Peyer's patch (tissue), 4 donors: ENCODE measurements around the gene IVD. TPM values are rescaled to one million over a fixed set of nuclear protein-coding genes. Genes with fewer than 3 reads are reported as not detected.

ENCODE experiments used
- DNase-seq, 3 donors: peaks; one replicate each; pipeline ENCODE4 v3.0.0-alpha.2; 2017 to 2019
- H3K27ac ChIP-seq, 4 donors: fragments of 200-600 bp; sonication (generic); one replicate each; pipeline ENCODE4 v1.5.1; 2016 to 2019
- H3K27me3 ChIP-seq, 2 donors: fragments of 200-600 bp; sonication (generic); one replicate each; pipeline ENCODE4 v1.5.1; 2019
- H3K36me3 ChIP-seq, 3 donors: fragments of 200-600 bp; sonication (generic); one replicate each; pipeline ENCODE4 v1.5.1; 2016 to 2019
- H3K4me1 ChIP-seq, 4 donors: fragments of 200-600 bp; sonication (generic); one replicate each; pipeline ENCODE4 v1.5.1; 2016 to 2019
- H3K4me3 ChIP-seq, 4 donors: fragments of 200-600 bp; sonication (generic); 1 replicate in 3 of 4; 2 replicates in 1 of 4; pipeline ENCODE4 v1.5.1; 2016 to 2019; ENCODE audit warnings: mild to moderate bottlenecking in 1 of 4
- H3K9me3 ChIP-seq, 4 donors: fragments of 200-600 bp; sonication (generic); one replicate each; pipeline ENCODE4 v1.5.1; 2016 to 2019; ENCODE audit warnings: mild to moderate bottlenecking in 1 of 4
- POLR2A ChIP-seq, 2 donors: fragments of 450-650 bp; IDR thresholded peaks; one replicate each; pipeline ENCODE4 v1.5.1; 2017; ENCODE audit warnings: antibody characterized with exemption in 2 of 2, mild to moderate bottlenecking in 2 of 2, moderate library complexity in 2 of 2
- total RNA-seq, 4 donors: library from RNA; depleted of rRNA; stranded (reverse); fragments of >200 nt; gene quantifications; one replicate each; pipeline ENCODE4 v1.1.0, GENCODE V29; 2016
- TF ChIP-seq, protein P1 (sequence below), 6 experiments: fragments of 450-650 bp in 4 of 6; fragments of 200-600 bp in 2 of 6; sonication (generic) in 1 of 6; IDR thresholded peaks; one replicate each; pipeline ENCODE4 v1.5.1; 2017 to 2019; ENCODE audit warnings: antibody characterized with exemption in 6 of 6, mild to moderate bottlenecking in 3 of 6, moderate library complexity in 1 of 6

IVD gene
- total RNA-seq, 4 donors from 2014 or later, result 42.9 to 87.6 (median 71.1) TPM

DNA sequence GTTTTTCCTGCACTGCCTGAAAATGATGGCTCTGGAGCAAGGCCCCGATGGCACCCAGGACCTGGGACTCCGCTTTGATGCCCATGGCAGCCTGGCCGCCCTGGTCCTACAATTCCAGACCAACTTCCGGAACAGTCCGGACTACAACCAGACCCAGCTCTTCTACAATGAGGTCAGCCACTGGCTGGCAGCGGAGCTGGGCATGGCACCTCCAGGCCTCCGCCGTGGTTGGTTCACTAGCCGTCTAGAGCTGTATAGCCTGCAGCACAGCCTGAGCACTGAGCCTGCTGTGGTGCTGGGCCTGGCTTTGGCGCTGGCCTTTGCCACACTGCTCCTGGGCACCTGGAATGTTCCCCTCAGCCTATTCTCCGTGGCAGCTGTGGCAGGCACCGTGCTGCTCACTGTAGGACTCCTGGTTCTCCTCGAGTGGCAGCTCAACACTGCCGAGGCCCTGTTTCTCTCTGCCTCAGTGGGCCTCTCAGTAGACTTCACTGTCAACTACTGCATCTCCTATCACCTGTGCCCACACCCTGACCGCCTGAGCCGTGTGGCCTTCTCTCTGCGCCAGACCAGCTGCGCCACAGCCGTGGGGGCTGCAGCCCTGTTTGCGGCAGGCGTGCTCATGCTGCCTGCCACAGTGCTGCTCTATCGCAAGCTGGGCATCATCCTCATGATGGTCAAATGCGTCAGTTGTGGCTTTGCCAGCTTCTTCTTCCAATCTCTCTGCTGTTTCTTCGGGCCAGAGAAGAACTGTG lies 36.7 kb upstream of the IVD start:
- Histone ChIP-seq H3K36me3 (no peaks in the 10 kb centered on the region), H3K4me1 (peaks cover 3 to 20% (median 15%) of the 10 kb centered on the region in 4 donors), H3K27ac (peak overlapping the region in 1 of 4 donors; percentile 79), H3K27me3 (no peaks in the 10 kb centered on the region), H3K4me3 (no peak overlapping the region), H3K9me3 (no peaks in the 10 kb centered on the region)
- TF ChIP-seq POLR2A (IDR thresholded peaks at IDR 0.05), result no peak
- TF ChIP-seq, protein P1, sequence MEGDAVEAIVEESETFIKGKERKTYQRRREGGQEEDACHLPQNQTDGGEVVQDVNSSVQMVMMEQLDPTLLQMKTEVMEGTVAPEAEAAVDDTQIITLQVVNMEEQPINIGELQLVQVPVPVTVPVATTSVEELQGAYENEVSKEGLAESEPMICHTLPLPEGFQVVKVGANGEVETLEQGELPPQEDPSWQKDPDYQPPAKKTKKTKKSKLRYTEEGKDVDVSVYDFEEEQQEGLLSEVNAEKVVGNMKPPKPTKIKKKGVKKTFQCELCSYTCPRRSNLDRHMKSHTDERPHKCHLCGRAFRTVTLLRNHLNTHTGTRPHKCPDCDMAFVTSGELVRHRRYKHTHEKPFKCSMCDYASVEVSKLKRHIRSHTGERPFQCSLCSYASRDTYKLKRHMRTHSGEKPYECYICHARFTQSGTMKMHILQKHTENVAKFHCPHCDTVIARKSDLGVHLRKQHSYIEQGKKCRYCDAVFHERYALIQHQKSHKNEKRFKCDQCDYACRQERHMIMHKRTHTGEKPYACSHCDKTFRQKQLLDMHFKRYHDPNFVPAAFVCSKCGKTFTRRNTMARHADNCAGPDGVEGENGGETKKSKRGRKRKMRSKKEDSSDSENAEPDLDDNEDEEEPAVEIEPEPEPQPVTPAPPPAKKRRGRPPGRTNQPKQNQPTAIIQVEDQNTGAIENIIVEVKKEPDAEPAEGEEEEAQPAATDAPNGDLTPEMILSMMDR (IDR thresholded peaks at IDR 0.05), result no peak
- DNase-seq, result no peak

DNA sequence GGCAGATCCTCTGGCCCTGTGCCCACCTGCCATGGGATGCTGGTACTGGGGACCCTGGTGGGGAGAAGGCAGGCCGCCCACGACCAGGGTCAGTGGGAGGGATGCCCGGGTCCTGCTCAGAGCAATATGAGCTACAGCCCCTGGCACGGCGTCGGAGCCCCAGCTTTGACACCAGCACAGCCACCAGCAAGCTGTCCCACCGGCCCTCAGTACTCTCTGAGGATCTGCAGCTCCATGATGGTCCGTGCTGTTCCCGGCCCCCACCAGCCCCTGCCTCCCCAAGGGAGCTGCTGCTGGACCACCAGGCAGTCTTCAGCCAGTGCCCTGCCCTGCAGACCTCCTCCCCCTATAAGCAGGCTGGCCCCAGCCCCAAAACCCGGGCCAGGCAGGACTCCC lies 36.1 kb upstream of the IVD start:
- TF ChIP-seq, protein P1 (IDR thresholded peaks at IDR 0.05), result no peak
- TF ChIP-seq POLR2A (IDR thresholded peaks at IDR 0.05), result no peak
- H3K27ac ChIP-seq, result no peak overlapping the region
- no peaks in the 10 kb centered on the region for H3K27me3 ChIP-seq
- H3K4me1 ChIP-seq, result peaks cover 3 to 20% (median 15%) of the 10 kb centered on the region in 4 donors
- H3K9me3 ChIP-seq, result no peaks in the 10 kb centered on the region
- no peak overlapping the region for H3K4me3 ChIP-seq
- H3K36me3 ChIP-seq, result no peaks in the 10 kb centered on the region
- no peak for DNase-seq

GRCh38 chr15:40369971-40370370 lies 35.6 kb upstream of the IVD start:
- TF ChIP-seq POLR2A (IDR thresholded peaks at IDR 0.05), result no peak
- TF ChIP-seq, protein P1 (IDR thresholded peaks at IDR 0.05), result no peak

DNA sequence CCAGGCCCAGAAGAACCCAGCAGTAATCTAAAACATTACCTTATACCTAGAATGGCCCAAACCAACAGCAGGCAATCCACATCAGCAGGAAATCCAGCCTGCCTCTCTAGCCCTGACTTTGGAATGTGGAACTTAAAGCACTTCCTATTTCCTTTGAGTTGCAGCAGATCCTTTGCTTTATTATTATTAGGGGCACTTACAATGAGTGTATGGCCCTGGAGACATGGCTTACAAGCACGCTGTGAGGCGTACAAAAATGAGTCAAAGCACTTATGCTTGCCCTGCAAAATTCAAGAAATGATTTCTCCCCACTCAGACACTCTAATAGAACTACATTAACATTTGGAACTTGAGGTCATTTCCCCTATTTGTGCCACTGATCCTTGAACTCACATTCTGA lies 32.6 kb upstream of the IVD start:
- Histone ChIP-seq H3K4me3 (no peak overlapping the region), H3K36me3 (no peaks in the 10 kb centered on the region), H3K9me3 (no peaks in the 10 kb centered on the region), H3K27me3 (no peaks in the 10 kb centered on the region), H3K4me1 (peaks cover 0 to 6% (median 3%) of the 10 kb centered on the region in 4 donors), H3K27ac (no peak overlapping the region)
- TF ChIP-seq, protein P1 (IDR thresholded peaks at IDR 0.05), result no peak
- no peak for TF ChIP-seq POLR2A (IDR thresholded peaks at IDR 0.05)
- no peak for DNase-seq

More at GRCh38 chr15:40369971-40370370, 35.6 kb upstream of the IVD start:
- Histone ChIP-seq H3K27ac (no peak overlapping the region), H3K36me3 (no peaks in the 10 kb centered on the region), H3K27me3 (no peaks in the 10 kb centered on the region), H3K4me1 (peaks cover 3 to 20% (median 15%) of the 10 kb centered on the region in 4 donors), H3K4me3 (no peak overlapping the region), H3K9me3 (no peaks in the 10 kb centered on the region)
- no peak for DNase-seq

GRCh38 chr15:40377606-40378005 lies 28.0 kb upstream of the IVD start:
- no peaks in the 10 kb centered on the region for H3K36me3 ChIP-seq
- DNase-seq, result no peak
- H3K4me3 ChIP-seq, result no peak overlapping the region
- H3K27me3 ChIP-seq, result no peaks in the 10 kb centered on the region
- no peak for TF ChIP-seq POLR2A (IDR thresholded peaks at IDR 0.05)
- TF ChIP-seq, protein P1 (IDR thresholded peaks at IDR 0.05), result no peak
- H3K9me3 ChIP-seq, result no peaks in the 10 kb centered on the region
- peaks cover 0 to 5% (median 0%) of the 10 kb centered on the region in 4 donors for H3K4me1 ChIP-seq
- no peak overlapping the region for H3K27ac ChIP-seq
